Measurements from ENCODE around the gene GRAMD1C. TPM values are rescaled to one million over a fixed set of nuclear protein-coding genes. Genes with fewer than 3 reads are reported as not detected.

The GRAMD1C gene
- total and polyA plus RNA-seq, 9 of the 15 experiments (the other 6 are each of a cell fraction or from before 2014, with no cell fraction given), result not detected

DNA sequence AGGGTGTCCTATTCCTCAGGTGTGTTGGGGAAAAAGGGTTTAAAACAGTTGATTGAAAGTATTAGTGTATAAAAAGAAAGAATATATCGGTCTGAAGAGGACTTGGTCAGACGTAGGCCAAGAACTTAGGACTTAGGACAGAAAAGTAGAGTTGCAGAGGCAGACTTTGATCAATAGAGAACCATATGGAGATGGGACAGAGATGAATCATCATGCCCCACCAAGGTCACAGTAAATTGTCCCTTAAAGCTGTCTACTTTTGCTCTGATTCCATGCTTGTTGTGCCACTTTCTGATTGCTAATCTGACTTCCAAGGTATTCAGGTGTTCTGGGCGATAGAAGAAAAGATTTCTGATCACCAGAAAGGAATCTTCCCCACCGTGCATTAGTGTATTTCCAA lies 56.3 kb downstream of the GRAMD1C start (continued):
- TF ChIP-seq SRSF9 (IDR thresholded peaks at IDR 0.05; ENCODE audit: borderline replicate concordance, low read depth, low read length), result no peak
- TF ChIP-seq HEY1 (CRISPR knock-in tag; IDR thresholded peaks at IDR 0.05; ENCODE audit: borderline replicate concordance), result no peak
- TF ChIP-seq TFAM (CRISPR knock-in tag; conservative IDR thresholded peaks at IDR 0.05), result no peak
- TF ChIP-seq FOXP1 (CRISPR knock-in tag; IDR thresholded peaks at IDR 0.05), result no peak

DNA sequence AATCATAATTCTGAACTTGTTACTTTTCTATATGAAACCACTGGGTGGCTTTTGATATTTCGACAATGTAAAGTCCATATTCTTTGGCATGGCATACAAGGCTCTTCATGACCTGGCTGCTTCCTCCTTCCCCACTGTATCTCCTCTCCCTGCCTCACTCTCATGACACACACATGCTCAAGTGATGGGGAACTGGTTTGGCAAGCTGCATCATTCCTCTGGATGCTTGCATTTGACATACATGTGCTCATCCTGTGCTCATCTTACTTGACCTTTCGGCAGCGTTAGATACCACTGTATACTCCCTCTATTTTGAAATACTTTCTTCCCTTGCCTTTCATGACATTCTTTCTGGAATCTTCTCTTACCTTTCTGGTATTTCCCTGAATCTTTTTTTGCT lies 57.4 kb downstream of the GRAMD1C start:
- Histone ChIP-seq H3K4me2 (ENCODE audit: insufficient read depth, low read length) (no peak overlapping the region), H3K4me3 (no peak overlapping the region), H3K9me1 (ENCODE audit: control insufficient read depth, insufficient read depth, low read length) (no peaks in the 10 kb centered on the region), H3K79me2 (ENCODE audit: control insufficient read depth, insufficient read depth, low read length) (no peaks in the 10 kb centered on the region), H3K9ac (ENCODE audit: insufficient read depth in 1 of 2, low read depth in 2 of 2, low read length in 2 of 2) (no peak overlapping the region), H3K36me3 (ENCODE audit: control insufficient read depth, insufficient read depth, low read length) (no peaks in the 10 kb centered on the region), H4K20me1 (replicated peaks; ENCODE audit: control insufficient read depth, insufficient read depth, low read length) (no peaks in the 10 kb centered on the region), H3K9me3 (replicated peaks; ENCODE audit: control insufficient read depth, insufficient read depth, low read depth, low read length) (no peaks in the 10 kb centered on the region), H3K27ac (ENCODE audit: extremely low read depth, low read depth, low read length) (no peak overlapping the region), H3K4me1 (replicated peaks in 1 of 2; ENCODE audit: control insufficient read depth in 2 of 2, insufficient read depth in 2 of 2, low read length in 2 of 2) (no peaks in the 10 kb centered on the region), H2AFZ (ENCODE audit: low read depth, low read length) (no peak overlapping the region), H3K27me3 (ENCODE audit: control insufficient read depth in 2 of 2, insufficient read depth in 2 of 2, low read length in 2 of 2) (peaks cover 0 to 2% of the 10 kb centered on the region in 2 experiments; a peak in 1 of 5 replicates)
- BruUV-seq (replicated peaks), result no TSS peak
- intact Hi-C loops (cut with micrococcal nuclease), result loop anchor here (10.0 kb wide), 1 partner anchor 271 kb away; no protein-coding TSS in a partner anchor
- ATAC-seq, result no peak
- FAIRE-seq, result no peak
- CTCF ChIA-PET (ENCODE audit: low intra/inter-chr PET ratio), result interaction anchor here (0.6 kb wide), 1 partner anchor 1626 kb away, joined by 3 read pairs; no protein-coding TSS in a partner anchor
- WGBS (ENCODE audit: insufficient coverage, low coverage, missing lambda C conversion rate), result 4% methylated on average over 3 of the region's 3 CpGs
- in situ Hi-C loops (cut with MboI), result no loop called here
- POLR2A ChIA-PET, result no interaction called here
- no peak for DNase-seq (ENCODE audit: extremely low read depth in 1 of 4, low spot score in 3 of 4)
- TF ChIP-seq DDX20 (tag; IDR thresholded peaks at IDR 0.05; ENCODE audit: low read depth) (no peak), IRF2 (CRISPR knock-in tag; IDR thresholded peaks at IDR 0.05) (no peak), CHD1 (IDR thresholded peaks at IDR 0.05; ENCODE audit: low read length) (no peak), ZNF263 (CRISPR knock-in tag; IDR thresholded peaks at IDR 0.05; ENCODE audit: borderline replicate concordance) (no peak), ZNF668 (CRISPR knock-in tag; IDR thresholded peaks at IDR 0.05) (no peak), TOE1 (IDR thresholded peaks at IDR 0.05; ENCODE audit: borderline replicate concordance) (no peak), TOE1 (CRISPR knock-in tag; IDR thresholded peaks at IDR 0.05; ENCODE audit: borderline replicate concordance, low read depth) (no peak), TAL1 (IDR thresholded peaks at IDR 0.05) (no peak), RAD21 (CRISPR knock-in tag; conservative IDR thresholded peaks at IDR 0.05 in 1 of 2, IDR thresholded peaks at IDR 0.05 in 1 of 2) (no peak), RAD51 (IDR thresholded peaks at IDR 0.05; ENCODE audit: borderline replicate concordance, low read depth) (no peak), PHTF2 (CRISPR knock-in tag; IDR thresholded peaks at IDR 0.05) (no peak), ZNF165 (CRISPR knock-in tag; IDR thresholded peaks at IDR 0.05; ENCODE audit: borderline replicate concordance) (no peak), GABPB1 (CRISPR knock-in tag; IDR thresholded peaks at IDR 0.05) (no peak), MCM2 (IDR thresholded peaks at IDR 0.05; ENCODE audit: low read depth) (no peak), CBX5 (IDR thresholded peaks at IDR 0.05; ENCODE audit: borderline replicate concordance, low read depth) (no peak)
- TF ChIP-seq, protein P1, sequence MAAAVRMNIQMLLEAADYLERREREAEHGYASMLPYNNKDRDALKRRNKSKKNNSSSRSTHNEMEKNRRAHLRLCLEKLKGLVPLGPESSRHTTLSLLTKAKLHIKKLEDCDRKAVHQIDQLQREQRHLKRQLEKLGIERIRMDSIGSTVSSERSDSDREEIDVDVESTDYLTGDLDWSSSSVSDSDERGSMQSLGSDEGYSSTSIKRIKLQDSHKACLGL (CRISPR knock-in tag; IDR thresholded peaks at IDR 0.05; ENCODE audit: borderline replicate concordance, poor library complexity, severe bottlenecking), result no peak
- TF ChIP-seq, protein P2, sequence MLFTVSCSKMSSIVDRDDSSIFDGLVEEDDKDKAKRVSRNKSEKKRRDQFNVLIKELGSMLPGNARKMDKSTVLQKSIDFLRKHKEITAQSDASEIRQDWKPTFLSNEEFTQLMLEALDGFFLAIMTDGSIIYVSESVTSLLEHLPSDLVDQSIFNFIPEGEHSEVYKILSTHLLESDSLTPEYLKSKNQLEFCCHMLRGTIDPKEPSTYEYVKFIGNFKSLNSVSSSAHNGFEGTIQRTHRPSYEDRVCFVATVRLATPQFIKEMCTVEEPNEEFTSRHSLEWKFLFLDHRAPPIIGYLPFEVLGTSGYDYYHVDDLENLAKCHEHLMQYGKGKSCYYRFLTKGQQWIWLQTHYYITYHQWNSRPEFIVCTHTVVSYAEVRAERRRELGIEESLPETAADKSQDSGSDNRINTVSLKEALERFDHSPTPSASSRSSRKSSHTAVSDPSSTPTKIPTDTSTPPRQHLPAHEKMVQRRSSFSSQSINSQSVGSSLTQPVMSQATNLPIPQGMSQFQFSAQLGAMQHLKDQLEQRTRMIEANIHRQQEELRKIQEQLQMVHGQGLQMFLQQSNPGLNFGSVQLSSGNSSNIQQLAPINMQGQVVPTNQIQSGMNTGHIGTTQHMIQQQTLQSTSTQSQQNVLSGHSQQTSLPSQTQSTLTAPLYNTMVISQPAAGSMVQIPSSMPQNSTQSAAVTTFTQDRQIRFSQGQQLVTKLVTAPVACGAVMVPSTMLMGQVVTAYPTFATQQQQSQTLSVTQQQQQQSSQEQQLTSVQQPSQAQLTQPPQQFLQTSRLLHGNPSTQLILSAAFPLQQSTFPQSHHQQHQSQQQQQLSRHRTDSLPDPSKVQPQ (CRISPR knock-in tag; IDR thresholded peaks at IDR 0.05; ENCODE audit: borderline replicate concordance), result no peak
